Gastrocnemius medialis (tissue), 4 donors: ENCODE results near the gene SPRR1B.

Source experiments
- CTCF ChIP-seq, 5 experiments: fragments of 450-650 bp in 3 of 5; fragments of 200-600 bp in 2 of 5; sonication (generic) in 2 of 5; IDR thresholded peaks in 4 of 5; conservative IDR thresholded peaks in 1 of 5; 1 replicate in 4 of 5; 2 replicates in 1 of 5; pipeline ENCODE4 v1.5.1; 2016 to 2019; ENCODE audit warnings: antibody characterized with exemption in 5 of 5, mild to moderate bottlenecking in 3 of 5, moderate library complexity in 3 of 5
- POLR2A ChIP-seq, 2 donors: fragments of 450-650 bp; IDR thresholded peaks; one replicate each; pipeline ENCODE4 v1.6.1; 2017; ENCODE audit warnings: antibody characterized with exemption in 2 of 2, mild to moderate bottlenecking in 2 of 2, moderate library complexity in 2 of 2

- TF ChIP-seq CTCF (IDR thresholded peaks at IDR 0.05 in 4 of 5, conservative IDR thresholded peaks at IDR 0.05 in 1 of 5) (no peak), POLR2A (IDR thresholded peaks at IDR 0.05) (no peak)
Observed at GRCh38 chr1:152983234-152983633, 47.8 kb upstream of the SPRR1B start.
